GM18508 (cell line): Measurements from ENCODE around the gene FAM156A.
"Not testable (repeated sequence)": the region's sequence is repeated elsewhere in the genome, so short reads cannot be mapped to it uniquely, and the experiment has no call there.

Source experiments
- ATAC-seq: cut with Tn5 transposase; IDR thresholded peaks from one replicate; pipeline ENCODE4 v1.9.1; 2021; ENCODE audit warnings: moderate number of reproducible peaks; ENCODE audit not compliant: insufficient read depth, unreplicated experiment

FAM156A gene

DNA sequence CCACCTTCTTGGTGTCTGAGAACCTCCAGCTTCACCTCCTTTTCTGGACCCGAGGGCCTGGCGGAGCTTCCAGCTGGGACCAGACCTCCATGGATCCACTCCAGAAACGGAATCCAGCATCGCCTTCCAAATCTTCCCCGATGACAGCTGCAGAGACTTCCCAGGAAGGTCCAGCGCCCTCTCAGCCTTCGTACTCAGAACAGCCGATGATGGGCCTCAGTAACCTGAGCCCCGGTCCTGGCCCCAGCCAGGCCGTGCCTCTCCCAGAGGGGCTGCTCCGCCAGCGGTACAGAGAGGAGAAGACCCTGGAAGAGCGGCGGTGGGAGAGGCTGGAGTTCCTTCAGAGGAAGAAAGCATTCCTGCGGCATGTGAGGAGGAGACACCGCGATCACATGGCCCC is 51.2 kb downstream of the FAM156A start:
- not testable (repeated sequence) for ATAC-seq

GRCh38 chrX:52906072-52906471 is 52.2 kb downstream of the FAM156A start:
- ATAC-seq, result not testable (repeated sequence)

DNA sequence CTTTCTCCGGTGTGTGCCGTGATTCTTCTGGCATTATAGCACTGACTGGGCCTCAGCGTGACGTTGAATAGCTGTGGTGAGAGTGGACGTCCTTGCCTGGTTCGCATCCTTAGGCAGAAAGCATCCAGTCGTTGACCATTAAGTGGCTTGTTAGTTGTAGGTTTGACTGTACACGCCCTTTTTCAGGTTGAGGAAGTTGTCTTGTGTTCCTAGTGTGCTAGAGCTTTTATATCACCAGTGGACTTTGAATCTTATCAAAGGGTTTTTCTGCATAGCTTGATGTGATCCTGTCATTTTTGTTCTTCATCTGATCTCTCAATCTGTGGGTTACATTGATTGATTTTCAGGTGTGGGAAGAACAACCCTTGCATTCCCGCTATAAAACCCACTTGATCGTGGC is 52.8 kb downstream of the FAM156A start:
- ATAC-seq, result not testable (repeated sequence)
